Lower leg skin (tissue), 3 donors: ENCODE measurements around the gene THAP8.

ENCODE experiments used
- CTCF ChIP-seq, 3 donors: fragments of 450-650 bp; IDR thresholded peaks; one replicate each; pipeline ENCODE4 v1.5.1; 2016; ENCODE audit warnings: antibody characterized with exemption in 3 of 3, mild to moderate bottlenecking in 3 of 3, moderate library complexity in 2 of 3
- POLR2A ChIP-seq, 2 donors: fragments of 450-650 bp; IDR thresholded peaks; one replicate each; pipeline ENCODE4 v1.6.1; 2016 to 2017; ENCODE audit warnings: antibody characterized with exemption in 2 of 2, mild to moderate bottlenecking in 1 of 2, moderate library complexity in 1 of 2

GRCh38 chr19:35995048-35995993 is 58.8 kb downstream of the THAP8 start, which contains the start of gene SDHAF1:
- TF ChIP-seq CTCF (IDR thresholded peaks at IDR 0.05) (no peak), POLR2A (IDR thresholded peaks at IDR 0.05) (no peak)
